GM23338 (cell line): ENCODE measurements around the gene HPGD. TPM values are rescaled to one million over a fixed set of nuclear protein-coding genes. Genes with fewer than 3 reads are reported as not detected.

Experiments
- ATAC-seq: fragments of 200-7000 bp; cut with Tn5 transposase; 3 replicates; pipeline ENCODE4 v1.9.1; 2020
- DNase-seq: peaks from one replicate; pipeline ENCODE4 v3.0.0-alpha.2; 2015; ENCODE audit warnings: low spot score
- H2AFZ ChIP-seq: fragments of 200-600 bp; sonication (generic); 2 replicates; pipeline ENCODE4 v1.8.0; 2016; ENCODE audit warnings: antibody characterized with exemption, mild to moderate bottlenecking, moderate library complexity
- H3F3A ChIP-seq: fragments of 200-600 bp; sonication (generic); replicated peaks from 2 replicates; pipeline ENCODE4 v1.8.0; 2017; ENCODE audit warnings: antibody characterized with exemption, mixed run types, low read depth
- H3K27ac ChIP-seq: fragments of 200-600 bp; sonication (generic); 2 replicates; pipeline ENCODE4 v1.6.1; 2016; ENCODE audit warnings: low read depth
- H3K27me3 ChIP-seq: fragments of 200-600 bp; sonication (generic); 2 replicates; pipeline ENCODE4 v1.8.0; 2016; ENCODE audit warnings: mild to moderate bottlenecking, mixed run types, moderate library complexity; ENCODE audit not compliant: insufficient read depth
- H3K36me3 ChIP-seq: fragments of 200-600 bp; sonication (generic); 2 replicates; pipeline ENCODE4 v1.8.0; 2016; ENCODE audit warnings: mild to moderate bottlenecking; ENCODE audit not compliant: insufficient read depth
- H3K4me1 ChIP-seq: fragments of 200-600 bp; sonication (generic); 2 replicates; pipeline ENCODE4 v1.8.0; 2016; ENCODE audit warnings: mild to moderate bottlenecking, moderate library complexity; ENCODE audit not compliant: insufficient read depth
- H3K4me2 ChIP-seq: fragments of 200-600 bp; sonication (generic); 2 replicates; pipeline ENCODE4 v1.7.1; 2017; ENCODE audit warnings: mixed run types
- H3K4me3 ChIP-seq: fragments of 200-600 bp; sonication (generic); 2 replicates; pipeline ENCODE4 v1.6.1; 2016; ENCODE audit warnings: mixed run types
- H3K79me2 ChIP-seq: fragments of 200-600 bp; sonication (generic); replicated peaks from 2 replicates; pipeline ENCODE4 v1.8.0; 2017; ENCODE audit warnings: mild to moderate bottlenecking; ENCODE audit not compliant: insufficient read depth
- H3K9me2 ChIP-seq: fragments of 200-600 bp; sonication (generic); 2 replicates; pipeline ENCODE4 v1.8.0; 2017; ENCODE audit not compliant: insufficient read depth
- H4K20me1 ChIP-seq: fragments of 200-600 bp; sonication (generic); replicated peaks from 2 replicates; pipeline ENCODE4 v1.8.0; 2017; ENCODE audit warnings: mild to moderate bottlenecking; ENCODE audit not compliant: insufficient read depth
- H3K27ac Mint-ChIP-seq: 2 replicates; pipeline ENCODE4 v1.8.0; 2020; ENCODE audit warnings: inconsistent platforms, mild to moderate bottlenecking, moderate library complexity, mixed read lengths
- H3K27me3 Mint-ChIP-seq: 3 replicates; pipeline ENCODE4 v1.8.0; 2022; ENCODE audit warnings: low read depth, mild to moderate bottlenecking, moderate library complexity, mixed read lengths, inconsistent platforms; ENCODE audit not compliant: insufficient read depth, poor library complexity
- H3K36me3 Mint-ChIP-seq: 3 replicates; pipeline ENCODE4 v1.8.0; 2021; ENCODE audit warnings: low read depth, mild to moderate bottlenecking, inconsistent platforms, moderate library complexity, mixed read lengths
- H3K4me1 Mint-ChIP-seq: 3 replicates; pipeline ENCODE4 v1.8.0; 2020; ENCODE audit warnings: mild to moderate bottlenecking, inconsistent platforms, mixed read lengths
- H3K4me3 Mint-ChIP-seq: 3 replicates; pipeline ENCODE4 v1.8.0; 2021; ENCODE audit warnings: moderate library complexity, mild to moderate bottlenecking, inconsistent platforms, mixed read lengths
- H3K9me3 Mint-ChIP-seq: 3 replicates; pipeline ENCODE4 v1.8.0; 2020; ENCODE audit warnings: moderate library complexity, mild to moderate bottlenecking, inconsistent platforms, mixed read lengths
- CREB1 ChIP-seq: fragments of 250-450 bp; sonication (Bioruptor Pico); IDR thresholded peaks from 2 replicates; pipeline ENCODE4 v1.5.0; 2020; ENCODE audit warnings: low read depth, mild to moderate bottlenecking, moderate library complexity
- ETS1 ChIP-seq: IDR thresholded peaks from 2 replicates; pipeline ENCODE4 v1.6.1; 2016; ENCODE audit warnings: antibody characterized with exemption
- EZH2phosphoT487 ChIP-seq: fragments of 200-600 bp; sonication (generic); IDR thresholded peaks from one replicate; pipeline ENCODE4 v1.8.1; 2018; ENCODE audit warnings: antibody characterized with exemption; ENCODE audit not compliant: unreplicated experiment
- JUNB ChIP-seq: IDR thresholded peaks from one replicate; pipeline ENCODE4 v1.6.1; 2016; ENCODE audit warnings: antibody characterized with exemption; ENCODE audit not compliant: unreplicated experiment
- NANOG ChIP-seq: IDR thresholded peaks from 2 replicates; pipeline ENCODE4 v1.6.1; 2016; ENCODE audit warnings: antibody characterized with exemption, borderline replicate concordance
- polyA plus RNA-seq: library from polyadenylated mRNA; unstranded; fragments of >200 nt; fragmentation: Nextera tagmentation; extraction: Ambion mirVana; gene quantifications from 2 replicates; pipeline ENCODE4 v1.2.1, GENCODE V29; 2016
- total RNA-seq: library from RNA; depleted of rRNA; stranded (reverse); fragments of >200 nt; shearing (Covaris generic); gene quantifications from 2 replicates; pipeline ENCODE4 v1.2.3, GENCODE V29; 2014
- TF ChIP-seq, protein P1 (sequence below), 2 experiments: fragments of 200-600 bp in 1 of 2; sonication (generic) in 1 of 2; conservative IDR thresholded peaks; 2 replicates each; pipeline versions ENCODE4 v1.5.1 to v1.6.1; 2016 to 2017; ENCODE audit warnings: antibody characterized with exemption in 2 of 2, low read depth in 2 of 2, mild to moderate bottlenecking in 2 of 2, moderate library complexity in 1 of 2
- TF ChIP-seq, protein P2 (sequence below): IDR thresholded peaks from one replicate; pipeline ENCODE4 v1.6.1; 2018; ENCODE audit warnings: antibody characterized with exemption; ENCODE audit not compliant: unreplicated experiment

Gene HPGD
- total and polyA plus RNA-seq, 2 experiments from 2014 or later, result 5.6 to 9.1 TPM

DNA sequence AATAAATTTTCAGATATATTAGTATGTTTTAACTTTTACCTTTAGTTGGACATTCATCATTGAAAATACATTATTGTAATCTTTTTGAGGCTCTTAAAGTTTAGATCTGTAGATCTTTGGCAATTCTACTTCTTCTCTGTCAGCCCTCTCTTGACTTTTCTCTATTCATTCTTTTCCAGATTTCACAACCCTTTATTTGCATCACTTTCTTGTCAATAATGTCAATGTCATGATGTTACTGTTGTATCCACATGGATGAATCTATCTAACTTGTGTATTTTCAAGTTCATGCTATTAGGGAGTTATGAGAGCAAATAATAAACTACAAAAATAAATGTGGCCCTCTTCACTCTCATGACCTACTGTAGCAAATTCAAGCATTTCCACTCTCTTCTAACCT, 23.0 kb upstream of the HPGD start (continued):
- TF ChIP-seq, protein P1, sequence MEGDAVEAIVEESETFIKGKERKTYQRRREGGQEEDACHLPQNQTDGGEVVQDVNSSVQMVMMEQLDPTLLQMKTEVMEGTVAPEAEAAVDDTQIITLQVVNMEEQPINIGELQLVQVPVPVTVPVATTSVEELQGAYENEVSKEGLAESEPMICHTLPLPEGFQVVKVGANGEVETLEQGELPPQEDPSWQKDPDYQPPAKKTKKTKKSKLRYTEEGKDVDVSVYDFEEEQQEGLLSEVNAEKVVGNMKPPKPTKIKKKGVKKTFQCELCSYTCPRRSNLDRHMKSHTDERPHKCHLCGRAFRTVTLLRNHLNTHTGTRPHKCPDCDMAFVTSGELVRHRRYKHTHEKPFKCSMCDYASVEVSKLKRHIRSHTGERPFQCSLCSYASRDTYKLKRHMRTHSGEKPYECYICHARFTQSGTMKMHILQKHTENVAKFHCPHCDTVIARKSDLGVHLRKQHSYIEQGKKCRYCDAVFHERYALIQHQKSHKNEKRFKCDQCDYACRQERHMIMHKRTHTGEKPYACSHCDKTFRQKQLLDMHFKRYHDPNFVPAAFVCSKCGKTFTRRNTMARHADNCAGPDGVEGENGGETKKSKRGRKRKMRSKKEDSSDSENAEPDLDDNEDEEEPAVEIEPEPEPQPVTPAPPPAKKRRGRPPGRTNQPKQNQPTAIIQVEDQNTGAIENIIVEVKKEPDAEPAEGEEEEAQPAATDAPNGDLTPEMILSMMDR (conservative IDR thresholded peaks at IDR 0.05; ENCODE audit: low read depth in 2 of 2), result no peak

GRCh38 chr4:174544496-174544895, 22.2 kb upstream of the HPGD start:
- DNase-seq, result no peak
- peaks cover 6% of the 10 kb centered on the region; the same call in 1 of the 2 replicates for H3K36me3 ChIP-seq
- no peaks in the 10 kb centered on the region for H3K79me2 ChIP-seq
- H3K4me2 ChIP-seq, result no peak overlapping the region
- TF ChIP-seq JUNB (no peak), NANOG (no peak), CREB1 (no peak)
- H4K20me1 ChIP-seq, result no peaks in the 10 kb centered on the region
- ATAC-seq, result no peak
- Mint-ChIP-seq H3K27me3 (peaks cover 3% of the 10 kb centered on the region), H3K4me1 (no peaks in the 10 kb centered on the region), H3K36me3 (peaks cover 24% of the 10 kb centered on the region), H3K4me3 (no peak overlapping the region), H3K9me3 (peaks cover 26% of the 10 kb centered on the region), H3K27ac (no peak overlapping the region)
- no peaks in the 10 kb centered on the region for H3K4me1 ChIP-seq
- no peaks in the 10 kb centered on the region for H3F3A ChIP-seq
- no peaks in the 10 kb centered on the region for H3K27me3 ChIP-seq
- no peak overlapping the region for H3K4me3 ChIP-seq
- no peak overlapping the region for H2AFZ ChIP-seq
- H3K27ac ChIP-seq, result no peak overlapping the region
- H3K9me2 ChIP-seq, result peaks cover 7% of the 10 kb centered on the region

DNA sequence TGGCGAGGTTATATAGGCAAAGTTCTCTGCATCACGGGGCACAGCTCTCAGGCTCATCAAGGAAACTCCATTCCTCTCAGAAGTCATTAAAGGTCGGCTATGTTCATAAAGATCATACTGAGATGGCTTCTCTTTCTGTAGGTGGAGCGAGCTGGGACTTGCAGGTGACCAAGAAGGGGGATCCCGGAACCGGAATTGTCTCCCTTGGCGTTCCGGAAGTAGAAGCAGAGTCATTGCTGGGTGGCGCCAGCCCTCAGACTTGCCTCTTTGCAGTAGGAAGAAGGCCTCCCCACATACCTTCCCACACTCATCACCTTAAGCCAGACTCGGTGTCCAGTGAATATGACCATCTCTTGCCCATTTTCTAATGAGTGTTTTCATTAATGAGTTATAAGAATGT, 17.9 kb upstream of the HPGD start:
- no peak for ATAC-seq
- no peaks in the 10 kb centered on the region for H3F3A ChIP-seq
- no peaks in the 10 kb centered on the region; the same call in none of the 2 replicates for H3K9me2 ChIP-seq
- no peak overlapping the region for H3K27ac ChIP-seq
- peak overlapping the region; percentile 39; the same call in 1 of the 2 replicates for H2AFZ ChIP-seq
- no peak overlapping the region for H3K27ac Mint-ChIP-seq
- no peak overlapping the region for H3K4me3 ChIP-seq
- H3K4me3 Mint-ChIP-seq, result no peak overlapping the region
- DNase-seq, result no peak
- H3K4me1 Mint-ChIP-seq, result no peaks in the 10 kb centered on the region
- no peaks in the 10 kb centered on the region for H3K27me3 ChIP-seq
- no peak overlapping the region for H3K4me2 ChIP-seq
- H4K20me1 ChIP-seq, result no peaks in the 10 kb centered on the region
- H3K79me2 ChIP-seq, result no peaks in the 10 kb centered on the region
- H3K4me1 ChIP-seq, result no peaks in the 10 kb centered on the region
- H3K36me3 ChIP-seq, result no peaks in the 10 kb centered on the region
- H3K36me3 Mint-ChIP-seq, result no peaks in the 10 kb centered on the region; the same call in 2 of the 3 replicates
- peaks cover 5% of the 10 kb centered on the region for H3K27me3 Mint-ChIP-seq
- H3K9me3 Mint-ChIP-seq, result no peaks in the 10 kb centered on the region
- TF ChIP-seq ETS1 (no peak), JUNB (no peak), NANOG (no peak), EZH2phosphoT487 (no peak)
- TF ChIP-seq, protein P2, sequence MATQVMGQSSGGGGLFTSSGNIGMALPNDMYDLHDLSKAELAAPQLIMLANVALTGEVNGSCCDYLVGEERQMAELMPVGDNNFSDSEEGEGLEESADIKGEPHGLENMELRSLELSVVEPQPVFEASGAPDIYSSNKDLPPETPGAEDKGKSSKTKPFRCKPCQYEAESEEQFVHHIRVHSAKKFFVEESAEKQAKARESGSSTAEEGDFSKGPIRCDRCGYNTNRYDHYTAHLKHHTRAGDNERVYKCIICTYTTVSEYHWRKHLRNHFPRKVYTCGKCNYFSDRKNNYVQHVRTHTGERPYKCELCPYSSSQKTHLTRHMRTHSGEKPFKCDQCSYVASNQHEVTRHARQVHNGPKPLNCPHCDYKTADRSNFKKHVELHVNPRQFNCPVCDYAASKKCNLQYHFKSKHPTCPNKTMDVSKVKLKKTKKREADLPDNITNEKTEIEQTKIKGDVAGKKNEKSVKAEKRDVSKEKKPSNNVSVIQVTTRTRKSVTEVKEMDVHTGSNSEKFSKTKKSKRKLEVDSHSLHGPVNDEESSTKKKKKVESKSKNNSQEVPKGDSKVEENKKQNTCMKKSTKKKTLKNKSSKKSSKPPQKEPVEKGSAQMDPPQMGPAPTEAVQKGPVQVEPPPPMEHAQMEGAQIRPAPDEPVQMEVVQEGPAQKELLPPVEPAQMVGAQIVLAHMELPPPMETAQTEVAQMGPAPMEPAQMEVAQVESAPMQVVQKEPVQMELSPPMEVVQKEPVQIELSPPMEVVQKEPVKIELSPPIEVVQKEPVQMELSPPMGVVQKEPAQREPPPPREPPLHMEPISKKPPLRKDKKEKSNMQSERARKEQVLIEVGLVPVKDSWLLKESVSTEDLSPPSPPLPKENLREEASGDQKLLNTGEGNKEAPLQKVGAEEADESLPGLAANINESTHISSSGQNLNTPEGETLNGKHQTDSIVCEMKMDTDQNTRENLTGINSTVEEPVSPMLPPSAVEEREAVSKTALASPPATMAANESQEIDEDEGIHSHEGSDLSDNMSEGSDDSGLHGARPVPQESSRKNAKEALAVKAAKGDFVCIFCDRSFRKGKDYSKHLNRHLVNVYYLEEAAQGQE, result no peak
- TF ChIP-seq, protein P1 (conservative IDR thresholded peaks at IDR 0.05; ENCODE audit: low read depth in 2 of 2), result no peak
